K562 (cell line): ENCODE results near the gene ERMN.

Experiments
- CEBPB ChIP-seq: fragments of 450-650 bp; IDR thresholded peaks from 2 replicates; pipeline ENCODE4 v1.6.1; 2016; ENCODE audit warnings: missing genetic modification characterization, missing compliant biosample characterization
- IFI16 ChIP-seq: fragments of 250-450 bp; sonication (Bioruptor Pico); IDR thresholded peaks from 2 replicates; pipeline ENCODE4 v2.1.2; 2022; ENCODE audit warnings: mild to moderate bottlenecking, inconsistent platforms
- NEUROD1 ChIP-seq: fragments of 150-350 bp; IDR thresholded peaks from 2 replicates; pipeline ENCODE4 v1.6.1; 2014; ENCODE audit warnings: borderline replicate concordance, low read length, low read depth; ENCODE audit not compliant: partially characterized antibody
- NR1H2 ChIP-seq: sonication (generic); formaldehyde crosslinking; IDR thresholded peaks from 2 replicates; pipeline ENCODE4 v1.4.0; 2020; ENCODE audit warnings: mild to moderate bottlenecking, missing genetic modification reagents
- POLR2AphosphoS5 ChIP-seq: IDR thresholded peaks from 2 replicates; pipeline ENCODE4 v1.6.1; 2011; ENCODE audit warnings: mild to moderate bottlenecking, low read depth, low read length, moderate library complexity; ENCODE audit not compliant: control insufficient read depth, insufficient read depth
- ZBTB8A ChIP-seq: fragments of 450-650 bp; IDR thresholded peaks from 2 replicates; pipeline ENCODE4 v1.6.1; 2018; ENCODE audit warnings: mild to moderate bottlenecking, moderate library complexity; ENCODE audit not compliant: partially characterized antibody
- ZNF586 ChIP-seq: fragments of 450-650 bp; formaldehyde crosslinking; conservative IDR thresholded peaks from 2 replicates; pipeline ENCODE4 v1.4.0; 2020; ENCODE audit warnings: mild to moderate bottlenecking, moderate library complexity
- TF ChIP-seq, protein P1 (sequence below): sonication (generic); formaldehyde crosslinking; IDR thresholded peaks from 2 replicates; pipeline ENCODE4 v1.9.0; 2022; ENCODE audit warnings: mild to moderate bottlenecking, missing genetic modification reagents
- TF ChIP-seq, protein P2 (sequence below): sonication (generic); formaldehyde crosslinking; IDR thresholded peaks from 2 replicates; pipeline ENCODE4 v1.8.1; 2023; ENCODE audit warnings: mild to moderate bottlenecking, missing genetic modification reagents
- TF ChIP-seq, protein P3 (sequence below): fragments of 250-450 bp; sonication (Bioruptor Pico); IDR thresholded peaks from 2 replicates; pipeline ENCODE4 v1.8.0; 2022; ENCODE audit warnings: moderate library complexity, mild to moderate bottlenecking, inconsistent platforms
- TF ChIP-seq, protein P4 (sequence below): fragments of 450-650 bp; IDR thresholded peaks from 2 replicates; pipeline ENCODE4 v1.6.1; 2016; ENCODE audit warnings: borderline replicate concordance

DNA sequence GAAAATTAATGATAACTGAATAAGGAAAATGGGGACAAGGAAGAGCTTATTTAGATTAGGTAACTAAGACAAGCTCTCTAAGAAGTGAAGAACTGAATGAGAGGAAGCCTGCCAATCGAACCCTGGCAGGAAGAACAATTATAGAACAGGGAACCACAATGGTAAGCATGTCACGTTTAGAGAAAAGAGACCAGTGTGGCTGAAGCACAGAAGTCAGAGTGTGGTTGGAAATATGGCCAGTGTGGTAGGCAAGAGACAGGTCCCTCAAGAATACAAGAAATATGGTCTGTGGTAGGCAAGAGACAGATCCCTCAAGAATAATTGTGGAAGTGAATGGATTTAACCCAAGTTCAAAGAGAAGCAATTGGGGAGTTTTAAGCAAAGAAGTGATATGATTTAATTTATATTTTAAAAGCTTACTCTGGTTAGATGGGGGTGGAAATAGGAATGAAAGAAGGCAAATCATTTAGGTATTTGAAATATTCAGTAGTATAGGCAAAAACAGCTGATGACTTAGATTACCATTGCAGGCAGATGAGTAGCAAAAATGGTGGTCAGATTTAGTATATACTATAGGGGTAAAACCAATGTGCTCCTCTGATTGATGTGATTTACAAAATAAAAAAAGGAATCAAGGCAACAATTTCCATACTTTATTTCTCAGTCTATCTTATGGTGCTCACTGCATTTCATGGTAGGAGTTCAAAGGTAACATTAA is 38.8 kb upstream of the ERMN start:
- TF ChIP-seq, protein P1, sequence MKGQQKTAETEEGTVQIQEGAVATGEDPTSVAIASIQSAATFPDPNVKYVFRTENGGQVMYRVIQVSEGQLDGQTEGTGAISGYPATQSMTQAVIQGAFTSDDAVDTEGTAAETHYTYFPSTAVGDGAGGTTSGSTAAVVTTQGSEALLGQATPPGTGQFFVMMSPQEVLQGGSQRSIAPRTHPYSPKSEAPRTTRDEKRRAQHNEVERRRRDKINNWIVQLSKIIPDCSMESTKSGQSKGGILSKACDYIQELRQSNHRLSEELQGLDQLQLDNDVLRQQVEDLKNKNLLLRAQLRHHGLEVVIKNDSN (CRISPR knock-in tag) = no peak
- TF ChIP-seq NR1H2 (no peak), ZBTB8A (no peak), IFI16 (CRISPR knock-in tag) (no peak), CEBPB (tag) (no peak), NEUROD1 (no peak), ZNF586 (no peak), POLR2AphosphoS5 (no peak)
- TF ChIP-seq, protein P2, sequence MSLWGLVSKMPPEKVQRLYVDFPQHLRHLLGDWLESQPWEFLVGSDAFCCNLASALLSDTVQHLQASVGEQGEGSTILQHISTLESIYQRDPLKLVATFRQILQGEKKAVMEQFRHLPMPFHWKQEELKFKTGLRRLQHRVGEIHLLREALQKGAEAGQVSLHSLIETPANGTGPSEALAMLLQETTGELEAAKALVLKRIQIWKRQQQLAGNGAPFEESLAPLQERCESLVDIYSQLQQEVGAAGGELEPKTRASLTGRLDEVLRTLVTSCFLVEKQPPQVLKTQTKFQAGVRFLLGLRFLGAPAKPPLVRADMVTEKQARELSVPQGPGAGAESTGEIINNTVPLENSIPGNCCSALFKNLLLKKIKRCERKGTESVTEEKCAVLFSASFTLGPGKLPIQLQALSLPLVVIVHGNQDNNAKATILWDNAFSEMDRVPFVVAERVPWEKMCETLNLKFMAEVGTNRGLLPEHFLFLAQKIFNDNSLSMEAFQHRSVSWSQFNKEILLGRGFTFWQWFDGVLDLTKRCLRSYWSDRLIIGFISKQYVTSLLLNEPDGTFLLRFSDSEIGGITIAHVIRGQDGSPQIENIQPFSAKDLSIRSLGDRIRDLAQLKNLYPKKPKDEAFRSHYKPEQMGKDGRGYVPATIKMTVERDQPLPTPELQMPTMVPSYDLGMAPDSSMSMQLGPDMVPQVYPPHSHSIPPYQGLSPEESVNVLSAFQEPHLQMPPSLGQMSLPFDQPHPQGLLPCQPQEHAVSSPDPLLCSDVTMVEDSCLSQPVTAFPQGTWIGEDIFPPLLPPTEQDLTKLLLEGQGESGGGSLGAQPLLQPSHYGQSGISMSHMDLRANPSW = no peak
- TF ChIP-seq, protein P3, sequence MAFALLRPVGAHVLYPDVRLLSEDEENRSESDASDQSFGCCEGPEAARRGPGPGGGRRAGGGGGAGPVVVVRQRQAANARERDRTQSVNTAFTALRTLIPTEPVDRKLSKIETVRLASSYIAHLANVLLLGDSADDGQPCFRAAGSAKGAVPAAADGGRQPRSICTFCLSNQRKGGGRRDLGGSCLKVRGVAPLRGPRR (CRISPR knock-in tag) = no peak
- TF ChIP-seq, protein P4, sequence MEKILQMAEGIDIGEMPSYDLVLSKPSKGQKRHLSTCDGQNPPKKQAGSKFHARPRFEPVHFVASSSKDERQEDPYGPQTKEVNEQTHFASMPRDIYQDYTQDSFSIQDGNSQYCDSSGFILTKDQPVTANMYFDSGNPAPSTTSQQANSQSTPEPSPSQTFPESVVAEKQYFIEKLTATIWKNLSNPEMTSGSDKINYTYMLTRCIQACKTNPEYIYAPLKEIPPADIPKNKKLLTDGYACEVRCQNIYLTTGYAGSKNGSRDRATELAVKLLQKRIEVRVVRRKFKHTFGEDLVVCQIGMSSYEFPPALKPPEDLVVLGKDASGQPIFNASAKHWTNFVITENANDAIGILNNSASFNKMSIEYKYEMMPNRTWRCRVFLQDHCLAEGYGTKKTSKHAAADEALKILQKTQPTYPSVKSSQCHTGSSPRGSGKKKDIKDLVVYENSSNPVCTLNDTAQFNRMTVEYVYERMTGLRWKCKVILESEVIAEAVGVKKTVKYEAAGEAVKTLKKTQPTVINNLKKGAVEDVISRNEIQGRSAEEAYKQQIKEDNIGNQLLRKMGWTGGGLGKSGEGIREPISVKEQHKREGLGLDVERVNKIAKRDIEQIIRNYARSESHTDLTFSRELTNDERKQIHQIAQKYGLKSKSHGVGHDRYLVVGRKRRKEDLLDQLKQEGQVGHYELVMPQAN = no peak
